CD14-positive monocyte (primary cell): ENCODE data around the gene GLYAT. TPM values are rescaled to one million over a fixed set of nuclear protein-coding genes. Genes with fewer than 3 reads are reported as not detected.
"Not testable (repeated sequence)": the region's sequence is repeated elsewhere in the genome, so short reads cannot be mapped to it uniquely, and the experiment has no call there.

Experiments used
- DNase-seq, 3 donors: peaks; one replicate each; pipeline ENCODE4 v3.0.0-alpha.2; 2011 to 2022
- H2AFZ ChIP-seq: 2 replicates; pipeline ENCODE4 v1.6.0; 2012; ENCODE audit warnings: mild to moderate bottlenecking, low read depth, low read length, inconsistent platforms; ENCODE audit not compliant: insufficient read depth, poor library complexity, severe bottlenecking
- H3K27ac ChIP-seq, 2 donors: 1 replicate in 1 of 2; 2 replicates in 1 of 2; pipeline ENCODE4 v1.5.1; 2012 to 2013; ENCODE audit warnings: low read length in 2 of 2, control low read depth in 1 of 2, inconsistent platforms in 1 of 2, low read depth in 1 of 2, mild to moderate bottlenecking in 1 of 2
- H3K27me3 ChIP-seq, 2 donors: one replicate each; pipeline versions ENCODE4 v1.6.0 to v1.6.1; 2011 to 2013; ENCODE audit warnings: low read length in 2 of 2; ENCODE audit not compliant: control insufficient read depth in 2 of 2, insufficient read depth in 2 of 2
- H3K36me3 ChIP-seq, 2 donors: replicated peaks in 1 of 2; 1 replicate in 1 of 2; 2 replicates in 1 of 2; pipeline versions ENCODE4 v1.5.1 to v1.6.1; 2012 to 2013; ENCODE audit warnings: low read length in 2 of 2, control low read depth in 1 of 2, inconsistent platforms in 1 of 2, mild to moderate bottlenecking in 1 of 2; ENCODE audit not compliant: insufficient read depth in 2 of 2, control insufficient read depth in 1 of 2
- H3K4me1 ChIP-seq, 2 donors: 1 replicate in 1 of 2; 2 replicates in 1 of 2; pipeline versions ENCODE4 v1.5.1 to v1.6.1; 2012 to 2013; ENCODE audit warnings: low read length in 2 of 2, control low read depth in 1 of 2, inconsistent platforms in 1 of 2, mild to moderate bottlenecking in 1 of 2, moderate library complexity in 1 of 2; ENCODE audit not compliant: insufficient read depth in 2 of 2, control insufficient read depth in 1 of 2
- H3K4me2 ChIP-seq: replicated peaks from 2 replicates; pipeline ENCODE3; 2012; ENCODE audit warnings: low read length, moderate library complexity, mild to moderate bottlenecking; ENCODE audit not compliant: poor library complexity, severe bottlenecking; ENCODE audit errors: extremely low read depth
- H3K4me3 ChIP-seq, 3 experiments: fragments of 200-600 bp in 1 of 3; sonication (generic) in 1 of 3; replicated peaks in 1 of 3; 1 replicate in 2 of 3; 2 replicates in 1 of 3; pipeline ENCODE4 v1.5.1; 2011 to 2013; ENCODE audit warnings: low read length in 3 of 3, mild to moderate bottlenecking in 3 of 3, control low read depth in 2 of 3, low read depth in 2 of 3, inconsistent platforms in 1 of 3, moderate library complexity in 1 of 3
- H3K79me2 ChIP-seq: 2 replicates; pipeline ENCODE4 v1.6.0; 2012; ENCODE audit warnings: mild to moderate bottlenecking, control low read depth, inconsistent platforms, low read length, moderate library complexity; ENCODE audit not compliant: insufficient read depth
- H3K9ac ChIP-seq: 2 replicates; pipeline ENCODE4 v1.6.0; 2017; ENCODE audit warnings: low read length, mild to moderate bottlenecking; ENCODE audit not compliant: insufficient read depth, poor library complexity, severe bottlenecking
- H3K9me3 ChIP-seq, 2 donors: replicated peaks in 1 of 2; 1 replicate in 1 of 2; 2 replicates in 1 of 2; pipeline versions ENCODE4 v1.5.1 to v1.6.1; 2012 to 2013; ENCODE audit warnings: low read length in 2 of 2, control low read depth in 1 of 2; ENCODE audit not compliant: control insufficient read depth in 1 of 2, insufficient read depth in 1 of 2
- H4K20me1 ChIP-seq: 2 replicates; pipeline ENCODE4 v1.6.0; 2012; ENCODE audit warnings: mild to moderate bottlenecking, low read length, control low read depth, moderate library complexity; ENCODE audit not compliant: insufficient read depth
- H3K27ac Mint-ChIP-seq, 7 donors: one replicate each; pipeline ENCODE4 v1.8.0; 2020; ENCODE audit warnings: mild to moderate bottlenecking in 7 of 7, mixed read lengths in 7 of 7, moderate library complexity in 6 of 7, inconsistent platforms in 2 of 7
- H3K27me3 Mint-ChIP-seq, 3 donors: one replicate each; pipeline ENCODE4 v1.8.0; 2021 to 2022; ENCODE audit warnings: low read depth in 3 of 3, mild to moderate bottlenecking in 3 of 3, mixed read lengths in 3 of 3, moderate library complexity in 3 of 3, inconsistent platforms in 1 of 3
- H3K36me3 Mint-ChIP-seq, 2 donors: one replicate each; pipeline ENCODE4 v1.8.0; 2020; ENCODE audit warnings: mixed read lengths in 2 of 2, inconsistent platforms in 1 of 2, mild to moderate bottlenecking in 1 of 2
- H3K4me1 Mint-ChIP-seq: one replicate; pipeline ENCODE4 v1.8.0; 2020; ENCODE audit warnings: mild to moderate bottlenecking, mixed read lengths
- H3K4me3 Mint-ChIP-seq, 2 donors: one replicate each; pipeline ENCODE4 v1.8.0; 2020; ENCODE audit warnings: mild to moderate bottlenecking in 2 of 2, mixed read lengths in 2 of 2, moderate library complexity in 1 of 2
- H3K9me3 Mint-ChIP-seq, 7 donors: one replicate each; pipeline ENCODE4 v1.8.0; 2020 to 2022; ENCODE audit warnings: mixed read lengths in 7 of 7, mild to moderate bottlenecking in 6 of 7, moderate library complexity in 6 of 7, inconsistent platforms in 2 of 7
- CTCF ChIP-seq: fragments of 200-600 bp; IDR thresholded peaks from one replicate; pipeline ENCODE4 v1.8.0; 2022; ENCODE audit warnings: antibody characterized with exemption, mild to moderate bottlenecking
- WGBS: methylation state at CpG from one replicate; pipeline ENCODE4 v1.1.5; 2013; ENCODE audit warnings: missing lambda C conversion rate; ENCODE audit not compliant: insufficient coverage; 5-methylcytosine and 5-hydroxymethylcytosine counted together
- intact Hi-C, 2 donors: fragments of 100-400 bp; cut with micrococcal nuclease; formaldehyde crosslinking; loops; one replicate each; pipeline versions ENCODE4 v1.15.0 to v1.15.1; 2023
- polyA plus RNA-seq, 3 donors: library from polyadenylated mRNA; depleted of rRNA in 1 of 3; unstranded in 2 of 3; stranded (reverse) in 1 of 3; fragments of 300-500 nt in 2 of 3; fragments of >200 nt in 1 of 3; fragmentation: Illumina TruSeq in 2 of 3; gene quantifications; 1 replicate in 2 of 3; 2 replicates in 1 of 3; pipeline ENCODE4 v1.2.3, GENCODE V29; 2012 to 2021

Gene GLYAT
- polyA plus RNA-seq, 3 donors: not detected

- 100% methylated on average over 1 of the region's 2 CpGs for WGBS
- Mint-ChIP-seq H3K9me3 (peaks cover 0 to 7% (median 3%) of the 10 kb centered on the region in 7 donors), H3K4me3 (no peak overlapping the region), H3K36me3 (no peaks in the 10 kb centered on the region), H3K27ac (no peak overlapping the region), H3K4me1 (no peaks in the 10 kb centered on the region), H3K27me3 (peaks cover 0 to 1% (median 0%) of the 10 kb centered on the region in 3 donors)
- H4K20me1 ChIP-seq: no peaks in the 10 kb centered on the region
- H3K27me3 ChIP-seq: no peaks in the 10 kb centered on the region
- no peak overlapping the region for H3K4me3 ChIP-seq
- H3K27ac ChIP-seq: no peak overlapping the region
- H3K4me2 ChIP-seq: no peak overlapping the region
- no peaks in the 10 kb centered on the region for H3K79me2 ChIP-seq
- H3K9ac ChIP-seq: no peak overlapping the region
- no peaks in the 10 kb centered on the region for H3K9me3 ChIP-seq
- H3K4me1 ChIP-seq: no peaks in the 10 kb centered on the region
- no peak for DNase-seq
- H3K36me3 ChIP-seq: no peaks in the 10 kb centered on the region
- H2AFZ ChIP-seq: no peak overlapping the region
- intact Hi-C loops: no loop called here
- no peak for TF ChIP-seq CTCF
These were observed 19.9 kb downstream of the GLYAT start for GRCh38 chr11:58711832-58712231.

DNA sequence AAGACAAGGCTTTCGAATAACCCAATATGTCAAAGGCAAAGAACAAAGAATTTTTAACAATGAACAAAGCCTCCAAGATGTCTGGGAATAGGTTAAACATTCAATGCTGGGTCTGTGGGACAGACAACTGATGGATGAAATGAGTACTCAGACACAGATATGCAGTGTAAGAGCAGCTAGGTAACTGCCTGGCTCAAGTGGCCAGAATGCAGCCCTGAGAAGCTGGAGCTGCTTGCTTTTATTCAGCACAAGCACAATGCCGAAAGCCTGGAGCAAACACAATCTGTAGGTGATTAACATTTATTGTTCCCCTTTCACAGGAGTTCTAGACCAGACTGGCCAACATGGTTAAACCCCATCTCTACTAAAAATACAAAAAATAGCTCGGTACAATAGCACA is 24.0 kb downstream of the GLYAT start:
- Mint-ChIP-seq H3K36me3 (no peaks in the 10 kb centered on the region), H3K4me3 (no peak overlapping the region), H3K27me3 (peaks cover 0 to 2% (median 1%) of the 10 kb centered on the region in 3 donors), H3K9me3 (peaks cover 4 to 17% (median 12%) of the 10 kb centered on the region in 7 donors), H3K4me1 (no peaks in the 10 kb centered on the region), H3K27ac (no peak overlapping the region)
- H3K9me3 ChIP-seq: peaks cover 6 to 17% of the 10 kb centered on the region in 2 donors
- no peaks in the 10 kb centered on the region for H3K4me1 ChIP-seq
- intact Hi-C loops: no loop called here
- no peaks in the 10 kb centered on the region for H3K36me3 ChIP-seq
- no peaks in the 10 kb centered on the region for H3K79me2 ChIP-seq
- no peak for DNase-seq
- no peak overlapping the region for H2AFZ ChIP-seq
- no peak overlapping the region for H3K9ac ChIP-seq
- H3K27ac ChIP-seq: no peak overlapping the region
- no peak for TF ChIP-seq CTCF
- no peaks in the 10 kb centered on the region for H4K20me1 ChIP-seq
- WGBS: 92% methylated on average over 2 of the region's 3 CpGs
- H3K4me2 ChIP-seq: no peak overlapping the region
- H3K27me3 ChIP-seq: no peaks in the 10 kb centered on the region
- no peak overlapping the region for H3K4me3 ChIP-seq

GRCh38 chr11:58696825-58697224 is 34.9 kb downstream of the GLYAT start:
- intact Hi-C loops, DNase-seq, H3K9ac ChIP-seq, H3K4me3 Mint-ChIP-seq, H3K27ac ChIP-seq, H3K4me1 ChIP-seq, H4K20me1 ChIP-seq, H3K36me3 ChIP-seq, H3K36me3 Mint-ChIP-seq, H3K27me3 ChIP-seq, H3K27me3 Mint-ChIP-seq, H3K4me1 Mint-ChIP-seq, H3K4me3 ChIP-seq, H3K79me2 ChIP-seq, H2AFZ ChIP-seq, H3K4me2 ChIP-seq, H3K27ac Mint-ChIP-seq, H3K9me3 ChIP-seq: not testable (repeated sequence)
- peaks cover 2 to 10% (median 4%) of the 10 kb centered on the region in 7 donors for H3K9me3 Mint-ChIP-seq
- no CpG with 5 or more reads among the region's 3 CpGs for WGBS
